Panc1 (cell line): ENCODE data around the gene EXD1. TPM values are rescaled to one million over a fixed set of nuclear protein-coding genes. Genes with fewer than 3 reads are reported as not detected.

Experiments
- ATAC-seq: fragments of 200-7000 bp; cut with Tn5 transposase; 2 replicates; pipeline ENCODE4 v1.9.1; 2020; ENCODE audit warnings: mild to moderate bottlenecking, moderate library complexity
- BruUV-seq: library from RNA; stranded (reverse); fragments of 400-500 nt; replicated peaks from 2 replicates; lab custom pipeline; 2021; lab: Mats Ljungman, UMichigan
- CTCF ChIA-PET: fragments of 300-600 bp; sonication (Branson Sonifier 250); formaldehyde crosslinking; loops from one replicate; lab custom pipeline; 2022; ENCODE audit warnings: antibody characterized with exemption; lab: Charles Lee
- POLR2A ChIA-PET: fragments of 300-600 bp; sonication (Branson Sonifier 250); formaldehyde crosslinking; loops from one replicate; lab custom pipeline; 2022; ENCODE audit warnings: antibody characterized with exemption; lab: Charles Lee
- DNase-seq: peaks from one replicate; pipeline ENCODE4 v3.0.0-alpha.2; 2010; ENCODE audit warnings: low read depth, low spot score
- H3K27ac ChIP-seq: 2 replicates; pipeline ENCODE4 v1.5.1; 2011; ENCODE audit warnings: mild to moderate bottlenecking, low read length, inconsistent platforms
- H3K27me3 ChIP-seq: fragments of 200-500 bp; sonication (Bioruptor generic); 2 replicates; pipeline ENCODE4 v1.6.0; 2014; ENCODE audit warnings: low read length, inconsistent platforms; ENCODE audit not compliant: control insufficient read depth, insufficient read depth
- H3K36me3 ChIP-seq: fragments of 200-500 bp; sonication (Bioruptor generic); 2 replicates; pipeline ENCODE4 v1.5.1; 2014; ENCODE audit warnings: inconsistent platforms, mild to moderate bottlenecking, low read length, moderate library complexity; ENCODE audit not compliant: control insufficient read depth, insufficient read depth
- H3K4me1 ChIP-seq: 2 replicates; pipeline ENCODE4 v1.5.1; 2011; ENCODE audit warnings: inconsistent platforms, mild to moderate bottlenecking, low read length, moderate library complexity; ENCODE audit not compliant: control insufficient read depth, insufficient read depth
- H3K4me3 ChIP-seq, 2 experiments: 2 replicates each; pipeline ENCODE4 v1.5.1; 2011 to 2012; ENCODE audit warnings: low read depth in 2 of 2, low read length in 2 of 2, mild to moderate bottlenecking in 2 of 2, inconsistent platforms in 1 of 2, moderate library complexity in 1 of 2
- H3K9me3 ChIP-seq: fragments of 200-500 bp; sonication (Bioruptor generic); 2 replicates; pipeline ENCODE4 v1.5.1; 2014; ENCODE audit warnings: low read depth, mild to moderate bottlenecking, inconsistent platforms, low read length, moderate library complexity; ENCODE audit not compliant: control insufficient read depth, insufficient read depth
- POLR2AphosphoS5 ChIP-seq: IDR thresholded peaks from 2 replicates; pipeline ENCODE4 v1.6.1; 2012; ENCODE audit warnings: mild to moderate bottlenecking, low read depth, low read length, moderate library complexity
- SIN3A ChIP-seq: IDR thresholded peaks from 2 replicates; pipeline ENCODE4 v1.6.1; 2012; ENCODE audit warnings: low read depth, mild to moderate bottlenecking, low read length, moderate library complexity, borderline replicate concordance; ENCODE audit not compliant: insufficient read depth
- TCF7L2 ChIP-seq: IDR thresholded peaks from 2 replicates; pipeline ENCODE4 v1.6.1; 2011; ENCODE audit warnings: mild to moderate bottlenecking, low read depth, low read length, inconsistent platforms
- in situ Hi-C: cut with HindIII; loops from 2 replicates; pipeline ENCODE4 v1.10.0; 2016; ENCODE audit warnings: low sequenced_read_pairs, low pct_unique_long_range_greater_than_20kb
- intact Hi-C: fragments of 100-400 bp; cut with micrococcal nuclease; formaldehyde crosslinking; loops from one replicate; pipeline ENCODE4 v1.10.0; 2022; ENCODE audit not compliant: unreplicated experiment
- total RNA-seq: library from RNA; stranded (reverse); gene quantifications from one replicate; pipeline ENCODE4 v1.2.1, GENCODE V29; 2021; ENCODE audit not compliant: unreplicated experiment
- TF ChIP-seq, protein P1 (sequence below), 2 experiments: IDR thresholded peaks; 2 replicates each; pipeline ENCODE4 v1.6.1; 2011 to 2012; ENCODE audit warnings: low read depth in 2 of 2, control low read depth in 1 of 2, low read length in 1 of 2, mild to moderate bottlenecking in 1 of 2, moderate library complexity in 1 of 2; ENCODE audit not compliant: insufficient read depth in 1 of 2
- TF ChIP-seq, protein P2 (sequence below): fragments of 450-650 bp; IDR thresholded peaks from 2 replicates; pipeline ENCODE4 v1.5.1; 2017; ENCODE audit warnings: mild to moderate bottlenecking

EXD1 gene
- total RNA-seq, 1 experiment from 2014 or later = 0.15 TPM

DNA sequence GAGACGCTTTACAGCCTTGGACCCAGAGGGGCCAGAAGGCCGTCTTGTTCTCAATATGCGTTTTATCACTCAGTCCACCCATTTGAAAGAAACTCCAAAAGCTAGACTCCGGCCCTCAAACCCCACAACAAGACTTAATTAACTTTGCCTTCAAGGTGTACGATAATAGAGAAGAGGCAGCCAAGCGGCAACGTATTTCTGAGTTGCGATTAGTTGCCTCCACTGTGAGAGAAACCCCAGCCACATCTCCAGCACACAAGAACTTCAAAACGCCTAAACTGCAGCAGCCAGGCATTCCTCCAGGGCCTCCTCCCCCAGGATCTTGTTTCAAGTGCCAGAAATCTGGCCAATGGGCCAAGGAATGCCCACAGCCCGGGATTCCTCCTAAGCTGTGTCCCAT, 97.1 kb downstream of the EXD1 start:
- H3K27ac ChIP-seq = no peak overlapping the region
- BruUV-seq = no TSS peak
- POLR2A ChIA-PET = no interaction called here
- H3K36me3 ChIP-seq = no peaks in the 10 kb centered on the region
- in situ Hi-C loops (no loop called here), intact Hi-C loops (no loop called here)
- DNase-seq = no peak
- TF ChIP-seq, protein P1, sequence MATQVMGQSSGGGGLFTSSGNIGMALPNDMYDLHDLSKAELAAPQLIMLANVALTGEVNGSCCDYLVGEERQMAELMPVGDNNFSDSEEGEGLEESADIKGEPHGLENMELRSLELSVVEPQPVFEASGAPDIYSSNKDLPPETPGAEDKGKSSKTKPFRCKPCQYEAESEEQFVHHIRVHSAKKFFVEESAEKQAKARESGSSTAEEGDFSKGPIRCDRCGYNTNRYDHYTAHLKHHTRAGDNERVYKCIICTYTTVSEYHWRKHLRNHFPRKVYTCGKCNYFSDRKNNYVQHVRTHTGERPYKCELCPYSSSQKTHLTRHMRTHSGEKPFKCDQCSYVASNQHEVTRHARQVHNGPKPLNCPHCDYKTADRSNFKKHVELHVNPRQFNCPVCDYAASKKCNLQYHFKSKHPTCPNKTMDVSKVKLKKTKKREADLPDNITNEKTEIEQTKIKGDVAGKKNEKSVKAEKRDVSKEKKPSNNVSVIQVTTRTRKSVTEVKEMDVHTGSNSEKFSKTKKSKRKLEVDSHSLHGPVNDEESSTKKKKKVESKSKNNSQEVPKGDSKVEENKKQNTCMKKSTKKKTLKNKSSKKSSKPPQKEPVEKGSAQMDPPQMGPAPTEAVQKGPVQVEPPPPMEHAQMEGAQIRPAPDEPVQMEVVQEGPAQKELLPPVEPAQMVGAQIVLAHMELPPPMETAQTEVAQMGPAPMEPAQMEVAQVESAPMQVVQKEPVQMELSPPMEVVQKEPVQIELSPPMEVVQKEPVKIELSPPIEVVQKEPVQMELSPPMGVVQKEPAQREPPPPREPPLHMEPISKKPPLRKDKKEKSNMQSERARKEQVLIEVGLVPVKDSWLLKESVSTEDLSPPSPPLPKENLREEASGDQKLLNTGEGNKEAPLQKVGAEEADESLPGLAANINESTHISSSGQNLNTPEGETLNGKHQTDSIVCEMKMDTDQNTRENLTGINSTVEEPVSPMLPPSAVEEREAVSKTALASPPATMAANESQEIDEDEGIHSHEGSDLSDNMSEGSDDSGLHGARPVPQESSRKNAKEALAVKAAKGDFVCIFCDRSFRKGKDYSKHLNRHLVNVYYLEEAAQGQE (IDR thresholded peaks at IDR 0.05; ENCODE audit: insufficient read depth in 1 of 2, low read depth in 2 of 2, low read length in 1 of 2) = no peak
- TF ChIP-seq TCF7L2 = no peak
- TF ChIP-seq POLR2AphosphoS5 = no peak
- TF ChIP-seq SIN3A = no peak
- TF ChIP-seq, protein P2, sequence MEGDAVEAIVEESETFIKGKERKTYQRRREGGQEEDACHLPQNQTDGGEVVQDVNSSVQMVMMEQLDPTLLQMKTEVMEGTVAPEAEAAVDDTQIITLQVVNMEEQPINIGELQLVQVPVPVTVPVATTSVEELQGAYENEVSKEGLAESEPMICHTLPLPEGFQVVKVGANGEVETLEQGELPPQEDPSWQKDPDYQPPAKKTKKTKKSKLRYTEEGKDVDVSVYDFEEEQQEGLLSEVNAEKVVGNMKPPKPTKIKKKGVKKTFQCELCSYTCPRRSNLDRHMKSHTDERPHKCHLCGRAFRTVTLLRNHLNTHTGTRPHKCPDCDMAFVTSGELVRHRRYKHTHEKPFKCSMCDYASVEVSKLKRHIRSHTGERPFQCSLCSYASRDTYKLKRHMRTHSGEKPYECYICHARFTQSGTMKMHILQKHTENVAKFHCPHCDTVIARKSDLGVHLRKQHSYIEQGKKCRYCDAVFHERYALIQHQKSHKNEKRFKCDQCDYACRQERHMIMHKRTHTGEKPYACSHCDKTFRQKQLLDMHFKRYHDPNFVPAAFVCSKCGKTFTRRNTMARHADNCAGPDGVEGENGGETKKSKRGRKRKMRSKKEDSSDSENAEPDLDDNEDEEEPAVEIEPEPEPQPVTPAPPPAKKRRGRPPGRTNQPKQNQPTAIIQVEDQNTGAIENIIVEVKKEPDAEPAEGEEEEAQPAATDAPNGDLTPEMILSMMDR = no peak
- ATAC-seq = no peak
- CTCF ChIA-PET = no interaction called here
- H3K4me3 ChIP-seq = no peak overlapping the region
- no peaks in the 10 kb centered on the region for H3K27me3 ChIP-seq
- H3K4me1 ChIP-seq = no peaks in the 10 kb centered on the region
- H3K9me3 ChIP-seq = no peaks in the 10 kb centered on the region

Other genes with a start within 250 kb of the EXD1 start
- 26.2 TPM for gene INO80, start 114.5 kb downstream of the EXD1 start, total RNA-seq
- 123 TPM for gene CHP1, start 511 bp upstream of the EXD1 start, total RNA-seq
- 26.7 TPM for gene OIP5, start 101.8 kb upstream of the EXD1 start, total RNA-seq
- gene NUSAP1, start 102.1 kb upstream of the EXD1 start, total RNA-seq = 127 TPM
- 18.0 TPM for gene NDUFAF1, start 171.7 kb upstream of the EXD1 start, total RNA-seq
- 43.5 TPM for gene RTF1, start 186.3 kb upstream of the EXD1 start, total RNA-seq